Stimulated activated CD4-positive, alpha-beta T cell treated with anti-CD3 and anti-CD28 coated beads, Interleukin-1b, Interleukin-23, amount 100 ng/mL, for 4 hours (primary cell): ENCODE data around the gene TTC21B.

ENCODE experiments used
- DNase-seq, 2 donors: peaks; one replicate each; pipeline ENCODE4 v3.0.0-alpha.2; 2020; ENCODE audit warnings: low read depth in 2 of 2

TTC21B gene

DNA sequence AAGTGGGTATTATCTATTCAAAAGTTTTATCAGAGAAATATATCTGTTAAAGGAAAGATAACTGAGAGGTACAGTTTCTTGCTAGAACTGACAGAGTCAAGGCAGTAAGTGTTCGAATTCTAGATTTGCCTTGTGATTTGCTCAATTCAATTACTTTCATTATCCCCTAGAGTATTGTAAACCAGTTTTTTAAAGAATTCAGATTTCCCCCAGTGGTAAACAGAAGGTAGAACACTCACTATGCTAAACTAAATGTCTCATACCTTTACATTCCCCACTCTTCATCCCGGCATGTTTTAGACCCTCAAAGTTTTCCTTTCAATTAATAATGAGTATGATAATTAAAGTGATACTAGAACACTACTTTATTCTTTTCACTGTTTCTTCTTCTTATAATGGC is 28.6 kb downstream of the TTC21B start:
- no peak for DNase-seq

DNA sequence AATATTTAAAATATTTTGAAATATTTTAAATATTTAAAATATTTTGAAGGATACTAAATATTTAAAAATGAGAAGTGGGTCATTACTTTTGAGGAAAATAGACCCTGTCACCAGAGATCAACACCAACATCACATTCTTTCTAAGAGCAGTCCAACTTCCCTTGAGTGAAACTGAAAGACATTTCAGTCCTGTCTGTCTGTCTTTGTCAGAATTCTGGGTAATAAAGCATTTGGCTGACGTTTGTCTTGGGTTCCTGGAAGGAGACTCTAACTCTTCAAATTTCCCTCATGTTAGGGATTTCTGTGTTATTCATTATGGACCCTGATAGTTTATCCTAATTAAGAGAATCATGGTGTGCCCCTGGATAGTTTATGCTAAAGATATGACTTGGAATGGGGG is 32.8 kb downstream of the TTC21B start:
- DNase-seq: no peak

DNA sequence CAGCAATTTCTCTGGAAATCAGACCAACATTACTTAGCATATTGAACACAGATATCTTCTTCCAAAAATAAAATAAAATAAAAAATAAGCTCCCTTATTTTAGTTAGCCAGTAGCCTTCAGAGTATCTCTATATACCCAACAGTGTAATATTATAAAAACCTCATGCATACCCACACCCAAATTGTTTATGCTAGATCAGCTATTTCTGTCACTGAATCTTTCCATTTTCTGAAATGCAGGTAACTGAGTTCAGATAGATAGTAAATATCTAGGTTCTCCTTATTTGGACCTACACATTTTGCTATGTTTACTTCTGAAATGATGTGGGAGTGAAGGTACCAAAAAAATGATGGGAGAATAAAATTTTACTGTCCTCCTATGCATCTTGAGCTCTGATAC is 39.9 kb downstream of the TTC21B start:
- no peak for DNase-seq

DNA sequence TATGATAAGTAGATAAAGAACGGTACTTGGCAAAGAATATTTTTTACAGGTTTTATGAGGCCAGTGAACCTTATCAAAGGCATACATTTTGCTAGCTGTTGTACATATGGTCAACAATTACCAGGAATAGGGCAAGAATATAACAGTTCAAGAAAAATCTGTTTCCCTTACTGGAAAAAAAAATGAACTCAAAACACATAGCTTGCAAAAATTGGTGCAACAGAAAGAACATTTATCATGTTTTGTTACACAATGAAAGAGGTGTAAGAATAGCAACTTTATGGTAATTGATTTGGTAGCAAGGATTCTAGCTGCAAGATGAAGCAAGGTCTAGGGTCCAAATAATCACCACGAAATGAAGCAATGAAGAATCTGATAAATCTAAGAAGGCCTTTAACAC is 41.6 kb downstream of the TTC21B start:
- no peak for DNase-seq

DNA sequence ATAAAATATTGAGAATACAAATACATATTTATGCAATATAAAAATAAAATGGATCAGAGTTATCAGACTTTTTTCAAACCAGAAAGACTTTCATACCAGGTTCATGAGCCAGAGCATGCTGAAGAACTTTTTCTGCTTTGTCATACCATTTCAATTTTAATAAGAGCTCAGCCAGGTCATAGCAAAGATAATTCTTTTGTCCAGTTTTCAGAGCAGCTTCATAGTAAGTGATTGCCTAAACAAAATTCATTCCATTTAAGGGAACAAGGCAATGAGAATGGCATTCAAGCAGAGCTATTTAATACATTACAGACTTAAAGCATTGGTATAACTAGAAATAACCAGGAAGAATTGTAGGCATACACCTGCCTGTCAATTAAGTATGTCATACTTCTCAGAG is 42.3 kb downstream of the TTC21B start:
- no peak for DNase-seq

DNA sequence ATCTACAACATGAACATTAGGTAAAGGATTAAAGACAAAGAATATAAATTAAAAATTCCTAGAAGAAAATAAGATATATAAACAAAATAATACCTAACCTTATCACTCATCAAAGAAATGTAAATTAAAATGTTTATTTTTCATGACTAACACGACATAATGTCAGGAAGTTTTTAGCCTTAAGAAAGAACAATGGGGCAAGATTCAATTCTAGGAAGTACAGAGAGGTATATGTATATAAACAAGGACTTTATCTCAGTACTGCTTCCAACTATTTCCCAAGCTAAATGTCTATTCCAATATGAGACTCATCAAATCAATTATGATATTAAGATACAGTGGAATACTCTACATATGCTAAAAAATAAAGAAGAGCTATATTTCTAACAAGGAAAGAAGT is 44.1 kb downstream of the TTC21B start:
- DNase-seq: no peak

DNA sequence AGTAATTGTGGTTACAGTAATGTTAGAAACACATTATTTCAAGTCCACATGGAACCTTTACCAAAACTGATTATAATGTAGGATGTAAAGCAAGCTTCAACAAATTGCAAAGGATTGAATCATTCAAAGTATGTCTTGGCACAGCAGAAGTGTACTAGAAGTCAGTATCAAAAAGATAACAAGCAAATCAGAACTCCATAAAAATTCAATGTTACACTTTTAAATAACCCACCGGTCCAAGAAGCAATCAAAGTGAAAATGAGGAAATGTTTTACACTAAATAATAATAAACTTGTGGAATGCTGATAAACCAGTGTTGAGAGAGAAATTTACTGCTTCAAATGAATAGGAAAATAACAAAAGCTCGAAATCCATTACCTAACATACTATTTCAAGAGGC is 47.7 kb downstream of the TTC21B start:
- DNase-seq: no peak

DNA sequence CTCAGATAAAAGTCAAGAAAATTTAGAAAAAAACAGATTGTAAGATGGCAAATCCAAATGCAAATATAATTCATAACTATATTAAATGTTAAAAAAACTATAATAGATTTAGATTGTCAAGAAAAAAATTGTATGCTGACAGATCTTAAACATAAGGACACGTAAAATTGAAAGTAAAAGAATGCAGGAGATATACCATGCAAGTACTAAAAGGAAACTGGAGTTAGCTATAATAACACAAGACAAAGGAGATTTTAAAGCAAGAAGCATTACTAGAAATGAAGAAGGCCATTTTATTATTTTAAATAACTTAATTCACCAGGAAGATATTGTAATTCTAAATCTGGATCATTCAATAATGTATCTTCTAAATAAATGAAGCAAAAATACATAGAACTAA is 48.3 kb downstream of the TTC21B start:
- DNase-seq: no peak

DNA sequence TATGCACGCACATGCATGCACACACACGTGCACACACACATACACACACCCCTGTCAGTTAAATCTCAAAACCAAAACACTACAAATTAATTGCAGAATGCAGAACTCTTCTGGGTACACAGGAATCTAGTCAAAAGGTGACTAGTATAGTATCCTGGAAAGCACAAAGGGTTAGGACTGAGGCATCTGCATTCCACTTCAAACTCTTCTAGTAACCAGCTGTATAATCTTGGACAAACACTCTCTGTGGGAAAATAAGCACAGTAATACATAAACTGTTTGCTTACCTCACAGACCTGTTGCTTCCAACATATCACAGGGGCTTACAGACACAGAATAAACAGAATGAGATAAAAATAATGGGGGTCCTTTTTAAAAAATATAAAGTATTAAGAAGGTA is 49.1 kb downstream of the TTC21B start:
- no peak for DNase-seq

DNA sequence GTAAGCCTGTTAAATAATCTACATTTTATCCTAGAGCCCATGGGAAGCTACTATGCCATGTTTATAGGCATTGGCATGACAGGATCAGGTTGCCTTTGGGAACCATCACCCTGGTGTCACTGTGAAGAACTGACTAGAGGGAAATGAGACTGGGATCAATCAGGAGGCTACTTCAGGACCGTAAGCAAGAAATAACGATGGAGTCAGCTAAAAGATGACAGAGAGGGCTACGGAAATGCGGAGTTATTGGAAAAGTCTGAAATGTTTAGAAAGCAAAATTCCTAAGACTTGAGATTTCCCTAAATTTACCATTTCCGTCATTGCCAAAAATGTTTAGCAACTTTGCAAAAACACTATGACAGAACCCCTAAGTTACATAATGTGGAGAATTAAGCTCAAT is 50.2 kb downstream of the TTC21B start:
- DNase-seq: no peak

DNA sequence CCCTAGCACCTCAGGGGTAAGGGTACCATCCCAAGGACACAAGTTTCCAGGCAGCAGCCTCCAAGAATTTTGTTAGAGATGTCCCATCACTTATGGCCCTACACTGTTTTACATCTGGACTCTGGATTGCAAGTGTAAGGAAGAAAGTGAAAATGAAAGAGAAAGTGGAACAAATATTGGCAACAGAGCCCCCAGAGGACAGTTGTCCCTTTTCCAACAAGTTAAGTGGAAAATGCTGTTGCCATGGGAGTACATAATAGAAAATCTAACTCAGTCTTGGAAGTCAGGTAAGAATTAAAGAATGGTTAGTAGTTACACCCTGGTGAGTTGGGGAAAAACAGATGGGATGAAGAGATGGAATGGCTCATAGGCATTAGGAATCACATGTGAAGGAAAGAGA is 50.6 kb downstream of the TTC21B start:
- no peak for DNase-seq

DNA sequence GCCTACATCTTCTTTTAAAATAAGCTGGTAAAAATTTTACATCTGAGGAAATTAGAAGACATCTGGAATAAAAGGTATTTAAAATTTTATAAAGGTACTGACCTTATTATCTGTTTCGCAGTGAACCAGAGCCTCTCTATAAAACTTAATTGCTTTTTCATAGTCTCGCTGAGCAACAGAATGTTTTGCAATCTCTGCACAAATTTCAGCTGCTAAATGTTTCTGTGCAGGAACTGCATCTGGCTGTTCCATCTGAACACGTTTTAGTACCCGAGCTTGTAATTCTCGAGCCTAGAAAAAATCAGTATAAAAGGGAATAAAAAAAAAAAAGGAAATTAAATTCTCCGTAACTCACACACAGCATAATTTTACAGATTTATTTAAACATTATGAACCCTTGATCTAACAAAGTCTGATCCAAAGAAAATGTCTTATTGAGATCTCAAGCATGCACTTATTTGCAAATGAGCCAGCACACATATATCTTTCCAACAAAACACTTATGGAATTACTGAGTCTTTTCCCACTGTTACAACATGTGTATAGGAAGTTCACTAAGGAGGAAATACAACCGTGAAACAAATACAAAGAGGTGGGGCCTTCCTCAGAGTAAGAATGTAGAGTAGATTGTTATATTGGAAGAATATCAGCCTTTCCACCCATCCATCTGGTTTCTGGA is 51.8 kb downstream of the TTC21B start:
- DNase-seq: no peak

DNA sequence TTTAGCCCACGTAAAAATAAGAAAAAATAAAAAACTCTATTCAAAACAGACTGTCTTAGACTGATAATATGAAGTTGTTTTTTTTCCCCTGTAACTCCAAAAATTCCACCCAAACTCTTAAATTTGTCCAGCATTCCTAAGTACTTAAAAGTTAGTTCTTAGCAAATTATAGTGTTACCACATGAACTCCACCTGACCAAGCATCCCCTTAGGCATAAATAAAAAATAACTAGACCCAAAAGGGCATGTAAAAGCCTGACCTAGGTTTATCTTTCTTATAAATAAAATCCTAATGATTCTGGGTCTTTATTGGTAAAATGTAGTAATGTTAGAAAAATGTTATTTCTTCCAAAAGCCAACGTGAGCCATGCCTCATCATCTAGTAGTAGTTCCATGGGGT is 54.3 kb downstream of the TTC21B start:
- no peak for DNase-seq

DNA sequence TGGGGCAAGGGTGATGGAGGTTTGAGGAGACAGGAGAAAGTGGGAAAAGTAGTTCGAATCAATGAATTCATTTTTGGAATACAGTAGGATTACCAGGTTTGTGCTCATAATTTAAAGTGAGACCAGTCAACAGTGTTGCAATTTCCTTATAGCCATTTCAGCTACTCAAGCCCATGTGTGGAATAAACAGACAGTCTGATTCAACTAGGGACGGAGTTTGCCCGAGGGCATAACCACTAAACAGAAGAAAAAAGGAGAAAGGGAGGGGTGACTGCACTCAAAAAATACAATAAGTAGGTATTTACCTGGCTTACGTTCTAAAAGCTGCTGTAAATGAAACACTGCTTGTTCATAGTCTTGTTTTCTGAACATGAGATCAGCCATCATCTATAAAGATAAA is 55.2 kb downstream of the TTC21B start:
- no peak for DNase-seq

DNA sequence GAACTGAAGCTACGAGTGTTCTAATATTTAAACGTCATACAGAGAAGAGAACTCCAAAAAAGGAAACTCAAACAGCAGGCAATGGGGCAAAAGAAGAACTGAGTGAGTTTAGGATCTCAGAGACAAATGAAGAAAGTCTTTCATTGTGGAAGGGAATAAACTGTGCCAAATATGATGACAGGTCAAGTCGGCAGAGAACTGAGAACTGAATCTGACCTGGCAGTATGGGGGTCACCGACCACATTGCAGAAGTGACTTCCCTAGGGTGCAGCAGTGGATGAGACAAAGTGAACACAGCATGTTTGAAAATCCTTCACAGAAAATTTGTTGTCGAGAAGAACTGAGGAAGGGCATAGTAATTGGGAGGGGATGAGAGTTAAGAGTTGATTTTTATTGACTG is 55.9 kb downstream of the TTC21B start:
- no peak for DNase-seq

DNA sequence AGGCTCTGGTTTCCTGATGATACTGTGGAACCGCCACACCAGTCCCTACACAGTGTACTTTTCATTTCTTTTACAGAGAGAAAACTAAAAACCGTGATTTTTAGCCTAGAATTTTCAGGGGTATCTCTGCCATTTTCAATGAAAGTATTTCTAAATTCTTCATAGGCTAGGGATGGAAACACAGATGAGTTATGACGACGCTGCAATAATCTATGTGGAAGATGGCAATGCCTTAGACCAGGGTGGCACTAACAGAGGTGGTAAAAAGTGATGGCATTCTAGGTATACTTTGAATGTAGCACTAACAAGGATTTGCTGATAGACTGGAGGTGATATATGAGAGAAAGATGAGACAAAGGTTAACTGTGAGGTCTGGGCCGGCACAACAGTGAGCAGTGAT is 56.5 kb downstream of the TTC21B start:
- DNase-seq: no peak

DNA sequence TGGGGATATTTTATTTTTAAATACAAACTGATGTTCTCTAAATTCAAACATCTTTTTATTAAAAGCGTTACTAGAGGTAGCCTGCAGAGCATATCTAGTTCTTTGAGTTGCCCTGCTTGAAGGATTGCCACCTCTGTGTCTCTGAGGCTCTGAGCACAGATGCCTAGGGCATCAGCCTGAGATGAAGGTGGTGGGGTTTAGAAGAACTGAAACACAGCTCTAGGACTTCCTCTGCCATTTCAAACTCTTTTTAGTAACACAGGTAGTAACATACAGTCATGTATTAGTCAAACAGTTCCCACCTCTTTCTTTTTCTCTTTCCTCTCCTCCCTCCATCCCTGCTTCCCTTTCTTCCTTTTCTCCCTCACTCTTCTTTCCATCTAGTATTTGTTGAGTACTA is 57.6 kb downstream of the TTC21B start:
- DNase-seq: no peak

DNA sequence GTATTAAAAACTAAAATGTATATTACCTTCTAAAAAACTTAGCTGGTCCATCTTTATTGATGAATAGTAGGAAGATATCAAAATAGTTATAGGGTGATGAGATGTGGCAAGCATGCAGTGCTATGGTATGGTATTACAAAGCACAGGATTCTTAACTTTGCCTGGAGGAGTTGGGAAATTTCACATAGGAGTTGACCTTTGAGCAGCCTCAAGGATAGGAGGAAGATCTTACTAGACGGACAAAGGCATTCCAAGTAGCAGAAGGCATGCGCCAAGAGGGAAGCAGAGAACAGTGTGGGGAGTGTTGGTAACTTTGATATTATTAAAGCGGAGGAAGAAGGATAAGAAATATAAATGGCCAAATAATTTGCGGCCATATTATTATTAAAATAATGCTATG is 60.0 kb downstream of the TTC21B start:
- DNase-seq: no peak

DNA sequence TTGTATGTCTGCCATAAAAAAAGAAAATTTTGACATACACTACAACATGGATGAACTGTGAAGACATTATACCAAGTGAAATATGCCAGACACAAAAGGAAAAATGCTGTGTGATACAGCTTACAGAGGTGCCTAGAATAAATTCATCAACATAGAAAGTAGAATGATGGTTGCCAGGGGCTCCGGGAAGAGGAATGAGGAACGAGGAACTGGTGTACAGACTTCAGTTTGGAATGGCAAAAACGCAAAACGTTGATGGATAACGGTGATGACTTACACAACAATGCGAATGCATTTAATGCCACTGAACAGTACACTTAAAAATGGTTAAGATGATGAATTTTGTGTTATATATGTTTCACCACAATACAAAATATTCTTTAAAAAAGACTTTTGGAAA is 61.0 kb downstream of the TTC21B start:
- no peak for DNase-seq

DNA sequence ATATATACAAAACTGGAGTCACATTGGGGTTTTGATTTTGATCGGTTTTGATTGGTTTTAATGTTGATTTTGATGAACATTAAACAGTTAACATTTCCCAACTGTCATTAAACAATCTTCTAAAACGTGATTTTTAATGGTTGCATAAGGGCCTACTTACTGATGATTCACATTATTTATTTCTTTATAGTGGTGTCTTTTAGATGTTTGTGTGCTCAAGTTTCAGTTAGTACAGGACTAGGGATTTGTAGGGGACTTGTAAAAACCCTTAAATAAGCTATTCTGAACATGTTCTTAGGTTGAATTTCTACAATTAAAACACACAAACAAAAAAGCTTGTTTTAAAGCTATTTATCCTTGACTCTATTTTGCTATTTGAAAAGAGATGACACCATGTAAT is 61.6 kb downstream of the TTC21B start:
- DNase-seq: no peak

DNA sequence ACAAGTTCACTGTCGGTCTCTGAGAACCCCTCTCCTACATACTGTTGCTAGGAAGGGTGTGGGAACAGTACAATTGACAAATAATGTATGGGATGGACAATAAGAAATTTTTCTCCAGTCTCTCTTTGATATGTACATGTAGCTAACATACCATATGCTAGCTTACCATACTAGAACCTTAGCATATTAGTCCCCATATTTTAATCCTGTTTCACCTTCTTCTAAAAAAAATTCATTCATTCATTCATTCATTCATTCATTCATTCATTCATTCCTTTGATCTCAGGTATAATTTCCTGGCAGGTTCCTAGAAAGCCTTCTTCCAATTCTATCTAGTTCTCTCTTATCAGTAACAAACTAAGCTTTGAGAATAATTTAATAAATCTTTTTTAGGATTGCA is 62.2 kb downstream of the TTC21B start:
- DNase-seq: no peak

DNA sequence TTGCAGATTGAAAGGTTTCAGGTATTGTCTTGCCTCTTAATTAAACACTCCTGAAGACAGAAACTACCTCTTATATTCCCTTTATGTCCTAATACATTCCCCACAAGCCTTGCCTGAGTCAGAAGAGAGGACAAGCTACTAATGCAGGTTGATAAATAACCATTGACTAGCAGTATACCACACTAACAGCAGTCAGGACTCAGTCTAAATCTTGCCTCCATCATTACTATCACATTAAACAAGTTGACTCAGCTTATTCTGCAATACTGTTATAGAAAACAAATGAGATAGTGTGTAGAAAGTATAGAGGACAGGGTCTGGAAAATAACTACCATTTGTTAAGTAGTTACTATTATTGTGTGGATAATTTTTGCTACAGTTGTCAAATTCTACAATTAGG is 63.8 kb downstream of the TTC21B start:
- DNase-seq: no peak

DNA sequence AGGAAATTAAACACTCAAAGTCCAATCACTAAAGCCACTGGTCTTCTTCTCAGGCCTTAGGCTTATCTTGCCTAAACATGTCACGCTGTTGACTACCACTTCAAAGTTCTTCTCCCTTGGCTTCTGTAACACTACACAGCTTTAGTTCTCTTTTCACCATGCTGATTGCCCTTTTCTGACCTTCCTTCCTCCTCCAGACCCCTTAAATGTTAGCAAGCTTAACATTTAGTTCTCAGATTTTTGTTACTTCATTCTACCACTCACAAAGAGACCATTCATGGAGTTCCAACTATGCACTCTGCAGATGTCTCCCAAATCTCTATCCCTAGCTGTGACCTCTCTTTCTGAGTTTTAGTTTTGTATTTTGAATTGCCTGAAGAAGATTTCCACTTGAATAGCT is 64.4 kb downstream of the TTC21B start:
- no peak for DNase-seq

DNA sequence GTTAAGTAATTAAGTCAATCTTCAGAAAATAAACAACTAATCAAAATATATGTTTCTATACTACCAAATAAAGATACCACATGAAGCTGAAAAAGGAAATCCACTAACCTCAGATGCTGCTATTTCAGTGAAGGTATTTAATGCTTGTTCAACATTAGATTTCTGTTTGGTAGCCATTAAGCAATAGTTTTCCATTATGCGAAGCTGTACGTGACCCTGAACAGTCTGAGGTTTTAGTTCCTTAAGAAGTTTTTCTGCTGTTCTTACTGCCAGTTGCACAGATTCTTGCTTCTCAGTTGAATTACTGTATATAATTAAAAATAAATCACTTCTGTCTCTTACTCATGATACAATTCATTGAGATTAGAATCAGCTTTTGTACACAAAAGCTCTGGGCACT is 65.4 kb downstream of the TTC21B start:
- no peak for DNase-seq
